Inflammatory macrophage (primary cell): ENCODE measurements around the gene TLL1.

Experiments used
- DNase-seq, 2 donors: peaks; one replicate each; pipeline ENCODE4 v3.0.0-alpha.2; 2020 to 2022

Gene TLL1

GRCh38 chr4:165905405-165906027, 32.5 kb downstream of the TLL1 start:
- no peak for DNase-seq

GRCh38 chr4:165906272-165906671, 33.2 kb downstream of the TLL1 start:
- DNase-seq, result no peak

- DNase-seq, result no peak
Observed at GRCh38 chr4:165909947-165910346, 36.9 kb downstream of the TLL1 start.

- no peak for DNase-seq
Observed at GRCh38 chr4:165915215-165915614, 42.2 kb downstream of the TLL1 start.

GRCh38 chr4:165921546-165921945, 48.5 kb downstream of the TLL1 start:
- DNase-seq, result no peak

- no peak for DNase-seq
Observed at GRCh38 chr4:165922747-165923146, 49.7 kb downstream of the TLL1 start.

GRCh38 chr4:165926307-165926706, 53.3 kb downstream of the TLL1 start:
- DNase-seq, result no peak

- DNase-seq, result no peak
Observed at GRCh38 chr4:165927366-165927765, 54.3 kb downstream of the TLL1 start.

- no peak for DNase-seq
Observed at GRCh38 chr4:165927815-165928214, 54.8 kb downstream of the TLL1 start.

- DNase-seq, result no peak
Observed at GRCh38 chr4:165928601-165929000, 55.6 kb downstream of the TLL1 start.

- no peak for DNase-seq
Observed at GRCh38 chr4:165929662-165930061, 56.6 kb downstream of the TLL1 start.

- no peak for DNase-seq
Observed at GRCh38 chr4:165931741-165932140, 58.7 kb downstream of the TLL1 start.

- DNase-seq, result no peak
Observed at GRCh38 chr4:165944900-165945299, 71.9 kb downstream of the TLL1 start.

- no peak for DNase-seq
Observed at GRCh38 chr4:165945991-165946390, 73.0 kb downstream of the TLL1 start.

- no peak for DNase-seq
Observed at GRCh38 chr4:165947019-165947418, 74.0 kb downstream of the TLL1 start.

GRCh38 chr4:165953181-165953580, 80.1 kb downstream of the TLL1 start:
- no peak for DNase-seq

- no peak for DNase-seq
Observed at GRCh38 chr4:165963621-165964020, 90.6 kb downstream of the TLL1 start.

- DNase-seq, result no peak
Observed at GRCh38 chr4:165964591-165964990, 91.6 kb downstream of the TLL1 start.

- no peak for DNase-seq
Observed at GRCh38 chr4:165965503-165965902, 92.5 kb downstream of the TLL1 start.

- DNase-seq, result no peak
Observed at GRCh38 chr4:165966833-165967232, 93.8 kb downstream of the TLL1 start.

GRCh38 chr4:165967486-165967885, 94.4 kb downstream of the TLL1 start:
- DNase-seq, result no peak

GRCh38 chr4:165970703-165971420, 97.8 kb downstream of the TLL1 start:
- no peak for DNase-seq

- DNase-seq, result no peak
Observed at GRCh38 chr4:165971446-165971845, 98.4 kb downstream of the TLL1 start.

- no peak for DNase-seq
Observed at GRCh38 chr4:165971933-165972332, 98.9 kb downstream of the TLL1 start.

GRCh38 chr4:165972747-165973146, 99.7 kb downstream of the TLL1 start:
- DNase-seq, result no peak
